ENCODE results near the gene CELF3. TPM values are rescaled to one million over a fixed set of nuclear protein-coding genes. Genes with fewer than 3 reads are reported as not detected.

Gene CELF3
- total and polyA plus RNA-seq, 2 experiments from 2014 or later: 0.31 to 0.58 TPM

DNA sequence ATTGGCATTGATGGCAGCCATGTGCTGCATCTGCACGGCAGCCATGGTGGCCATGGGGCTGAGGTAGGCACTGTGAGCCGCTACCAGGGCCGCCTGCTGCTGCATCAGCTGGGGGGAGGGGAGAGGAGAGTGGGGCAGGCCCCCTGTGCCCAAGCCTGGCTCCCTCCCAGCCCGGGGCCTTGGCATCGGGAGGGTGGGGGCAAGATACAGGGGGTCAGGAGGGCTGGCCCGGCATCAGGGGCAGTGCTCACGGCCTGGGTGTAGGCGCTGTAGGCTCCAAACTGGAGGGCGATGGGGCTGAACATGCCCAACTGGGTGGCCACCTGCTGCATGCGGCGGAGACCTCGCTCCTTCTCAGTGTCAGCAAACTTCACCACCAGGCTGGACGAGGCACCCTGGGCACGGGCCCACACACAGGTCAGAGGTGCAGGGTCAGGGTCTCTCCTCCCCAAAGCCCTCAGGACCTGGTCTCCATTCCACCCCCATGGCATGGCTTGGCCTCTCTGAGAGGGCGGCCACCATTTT, 9.0 kb downstream of the CELF3 start (continued):
- TF ChIP-seq, protein P1, sequence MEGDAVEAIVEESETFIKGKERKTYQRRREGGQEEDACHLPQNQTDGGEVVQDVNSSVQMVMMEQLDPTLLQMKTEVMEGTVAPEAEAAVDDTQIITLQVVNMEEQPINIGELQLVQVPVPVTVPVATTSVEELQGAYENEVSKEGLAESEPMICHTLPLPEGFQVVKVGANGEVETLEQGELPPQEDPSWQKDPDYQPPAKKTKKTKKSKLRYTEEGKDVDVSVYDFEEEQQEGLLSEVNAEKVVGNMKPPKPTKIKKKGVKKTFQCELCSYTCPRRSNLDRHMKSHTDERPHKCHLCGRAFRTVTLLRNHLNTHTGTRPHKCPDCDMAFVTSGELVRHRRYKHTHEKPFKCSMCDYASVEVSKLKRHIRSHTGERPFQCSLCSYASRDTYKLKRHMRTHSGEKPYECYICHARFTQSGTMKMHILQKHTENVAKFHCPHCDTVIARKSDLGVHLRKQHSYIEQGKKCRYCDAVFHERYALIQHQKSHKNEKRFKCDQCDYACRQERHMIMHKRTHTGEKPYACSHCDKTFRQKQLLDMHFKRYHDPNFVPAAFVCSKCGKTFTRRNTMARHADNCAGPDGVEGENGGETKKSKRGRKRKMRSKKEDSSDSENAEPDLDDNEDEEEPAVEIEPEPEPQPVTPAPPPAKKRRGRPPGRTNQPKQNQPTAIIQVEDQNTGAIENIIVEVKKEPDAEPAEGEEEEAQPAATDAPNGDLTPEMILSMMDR (conservative IDR thresholded peaks at IDR 0.05; ENCODE audit: low read depth in 2 of 2): no peak
- TF ChIP-seq ZNF114 (CRISPR knock-in tag; IDR thresholded peaks at IDR 0.05) (no peak), ZNF331 (CRISPR knock-in tag; IDR thresholded peaks at IDR 0.05; ENCODE audit: low read depth) (no peak), CREB1 (CRISPR knock-in tag; IDR thresholded peaks at IDR 0.05; ENCODE audit: low read depth) (no peak), EZH2phosphoT487 (IDR thresholded peaks at IDR 0.05; ENCODE audit: unreplicated experiment) (no peak)
- TF ChIP-seq, protein P2, sequence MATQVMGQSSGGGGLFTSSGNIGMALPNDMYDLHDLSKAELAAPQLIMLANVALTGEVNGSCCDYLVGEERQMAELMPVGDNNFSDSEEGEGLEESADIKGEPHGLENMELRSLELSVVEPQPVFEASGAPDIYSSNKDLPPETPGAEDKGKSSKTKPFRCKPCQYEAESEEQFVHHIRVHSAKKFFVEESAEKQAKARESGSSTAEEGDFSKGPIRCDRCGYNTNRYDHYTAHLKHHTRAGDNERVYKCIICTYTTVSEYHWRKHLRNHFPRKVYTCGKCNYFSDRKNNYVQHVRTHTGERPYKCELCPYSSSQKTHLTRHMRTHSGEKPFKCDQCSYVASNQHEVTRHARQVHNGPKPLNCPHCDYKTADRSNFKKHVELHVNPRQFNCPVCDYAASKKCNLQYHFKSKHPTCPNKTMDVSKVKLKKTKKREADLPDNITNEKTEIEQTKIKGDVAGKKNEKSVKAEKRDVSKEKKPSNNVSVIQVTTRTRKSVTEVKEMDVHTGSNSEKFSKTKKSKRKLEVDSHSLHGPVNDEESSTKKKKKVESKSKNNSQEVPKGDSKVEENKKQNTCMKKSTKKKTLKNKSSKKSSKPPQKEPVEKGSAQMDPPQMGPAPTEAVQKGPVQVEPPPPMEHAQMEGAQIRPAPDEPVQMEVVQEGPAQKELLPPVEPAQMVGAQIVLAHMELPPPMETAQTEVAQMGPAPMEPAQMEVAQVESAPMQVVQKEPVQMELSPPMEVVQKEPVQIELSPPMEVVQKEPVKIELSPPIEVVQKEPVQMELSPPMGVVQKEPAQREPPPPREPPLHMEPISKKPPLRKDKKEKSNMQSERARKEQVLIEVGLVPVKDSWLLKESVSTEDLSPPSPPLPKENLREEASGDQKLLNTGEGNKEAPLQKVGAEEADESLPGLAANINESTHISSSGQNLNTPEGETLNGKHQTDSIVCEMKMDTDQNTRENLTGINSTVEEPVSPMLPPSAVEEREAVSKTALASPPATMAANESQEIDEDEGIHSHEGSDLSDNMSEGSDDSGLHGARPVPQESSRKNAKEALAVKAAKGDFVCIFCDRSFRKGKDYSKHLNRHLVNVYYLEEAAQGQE (IDR thresholded peaks at IDR 0.05; ENCODE audit: unreplicated experiment): no peak
- TF ChIP-seq, protein P3, sequence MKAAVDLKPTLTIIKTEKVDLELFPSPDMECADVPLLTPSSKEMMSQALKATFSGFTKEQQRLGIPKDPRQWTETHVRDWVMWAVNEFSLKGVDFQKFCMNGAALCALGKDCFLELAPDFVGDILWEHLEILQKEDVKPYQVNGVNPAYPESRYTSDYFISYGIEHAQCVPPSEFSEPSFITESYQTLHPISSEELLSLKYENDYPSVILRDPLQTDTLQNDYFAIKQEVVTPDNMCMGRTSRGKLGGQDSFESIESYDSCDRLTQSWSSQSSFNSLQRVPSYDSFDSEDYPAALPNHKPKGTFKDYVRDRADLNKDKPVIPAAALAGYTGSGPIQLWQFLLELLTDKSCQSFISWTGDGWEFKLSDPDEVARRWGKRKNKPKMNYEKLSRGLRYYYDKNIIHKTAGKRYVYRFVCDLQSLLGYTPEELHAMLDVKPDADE (IDR thresholded peaks at IDR 0.05): no peak

DNA sequence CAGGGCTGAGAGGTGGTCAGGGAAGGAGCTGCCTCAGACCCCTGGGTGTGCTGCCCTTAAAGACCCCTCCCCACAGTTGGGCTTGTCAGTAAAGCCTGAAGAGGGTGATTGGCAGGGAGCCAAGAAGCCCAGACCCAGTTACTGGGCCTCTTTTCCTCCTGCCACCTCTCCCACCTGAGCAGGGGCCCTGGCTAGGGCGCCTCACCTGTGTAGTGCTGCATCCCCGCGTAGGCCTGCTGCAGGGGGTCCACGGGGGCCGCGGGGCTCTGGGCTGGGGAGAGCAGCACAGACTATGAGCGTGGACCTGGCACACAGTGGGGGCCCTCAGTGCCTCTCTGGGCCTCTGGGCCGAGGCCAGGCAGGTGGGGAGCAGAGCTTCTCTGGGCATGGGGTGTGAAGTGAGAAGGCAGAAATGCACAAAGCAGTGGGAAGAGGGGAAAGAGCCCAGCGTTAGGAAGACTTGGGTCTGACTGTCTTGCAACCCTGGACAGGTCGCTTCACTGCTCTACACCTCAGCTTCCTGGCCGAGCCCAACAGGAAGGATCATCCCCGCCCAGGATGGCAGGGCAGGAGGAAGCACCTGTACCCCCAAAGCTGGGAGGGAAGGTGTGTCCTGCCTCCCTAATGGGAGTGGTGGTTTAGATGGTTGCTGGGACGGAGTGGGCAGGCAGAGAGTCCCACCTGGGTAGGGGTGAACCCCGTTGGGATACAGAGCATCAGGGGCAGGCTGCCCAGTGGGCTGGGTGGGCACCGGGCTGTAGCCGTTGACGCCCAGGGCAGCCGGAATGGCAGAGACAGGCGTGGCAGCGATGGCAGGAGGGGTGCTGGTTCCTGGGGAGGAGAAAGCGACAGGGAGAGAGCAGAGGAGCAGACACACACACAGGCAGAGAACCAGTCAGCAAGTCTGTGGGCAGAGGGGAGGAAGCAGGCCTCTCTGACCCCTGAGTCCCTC, 9.9 kb downstream of the CELF3 start:
- no peak for DNase-seq (ENCODE audit: low spot score)
- H3K4me1 Mint-ChIP-seq: peaks cover 9% of the 10 kb centered on the region
- TF ChIP-seq, protein P2 (IDR thresholded peaks at IDR 0.05; ENCODE audit: unreplicated experiment): no peak
- TF ChIP-seq NANOG (IDR thresholded peaks at IDR 0.05; ENCODE audit: borderline replicate concordance): no peak
- no peak for TF ChIP-seq CREB1 (CRISPR knock-in tag; IDR thresholded peaks at IDR 0.05; ENCODE audit: low read depth)
- TF ChIP-seq, protein P3 (IDR thresholded peaks at IDR 0.05): no peak
- no peak for TF ChIP-seq ZNF114 (CRISPR knock-in tag; IDR thresholded peaks at IDR 0.05)
- no peak for TF ChIP-seq STAT1 (IDR thresholded peaks at IDR 0.05; ENCODE audit: unreplicated experiment)
- TF ChIP-seq EZH2 (IDR thresholded peaks at IDR 0.05; ENCODE audit: low read depth, unreplicated experiment): no peak
- no peak for TF ChIP-seq ZNF331 (CRISPR knock-in tag; IDR thresholded peaks at IDR 0.05; ENCODE audit: low read depth)
- no peak for TF ChIP-seq EZH2phosphoT487 (IDR thresholded peaks at IDR 0.05; ENCODE audit: unreplicated experiment)

More for the DNA sequence above, 9.9 kb downstream of the CELF3 start:
- Histone ChIP-seq H3K27ac (ENCODE audit: low read depth) (no peak overlapping the region), H3K4me1 (ENCODE audit: insufficient read depth) (no peaks in the 10 kb centered on the region; the same call in 1 of the 2 replicates), H3K27me3 (ENCODE audit: insufficient read depth) (no peaks in the 10 kb centered on the region), H3K79me2 (replicated peaks; ENCODE audit: insufficient read depth) (no peaks in the 10 kb centered on the region), H3K4me3 (no peak overlapping the region), H3K4me2 (no peak overlapping the region), H3K9me2 (ENCODE audit: insufficient read depth) (no peaks in the 10 kb centered on the region), H3K36me3 (ENCODE audit: insufficient read depth) (no peaks in the 10 kb centered on the region), H4K20me1 (replicated peaks; ENCODE audit: insufficient read depth) (no peaks in the 10 kb centered on the region), H3F3A (replicated peaks; ENCODE audit: low read depth) (no peaks in the 10 kb centered on the region), H2AFZ (no peak overlapping the region)
- H3K9me3 Mint-ChIP-seq: no peaks in the 10 kb centered on the region
- peaks cover 4% of the 10 kb centered on the region for H3K27me3 Mint-ChIP-seq (ENCODE audit: insufficient read depth, low read depth, poor library complexity)
- no peak for ATAC-seq
- no peak overlapping the region for H3K4me3 Mint-ChIP-seq
- H3K27ac Mint-ChIP-seq: no peak overlapping the region
- no peaks in the 10 kb centered on the region for H3K36me3 Mint-ChIP-seq (ENCODE audit: low read depth)
